Measurements from ENCODE around the gene ELFN2. TPM values are rescaled to one million over a fixed set of nuclear protein-coding genes. Genes with fewer than 3 reads are reported as not detected.
A peak's percentile ranks its signal among the peaks of the same experiment; 100 is the strongest.

The ELFN2 gene
- polyA plus RNA-seq, 3 donors, result 0.01 TPM; not detected in 2

DNA sequence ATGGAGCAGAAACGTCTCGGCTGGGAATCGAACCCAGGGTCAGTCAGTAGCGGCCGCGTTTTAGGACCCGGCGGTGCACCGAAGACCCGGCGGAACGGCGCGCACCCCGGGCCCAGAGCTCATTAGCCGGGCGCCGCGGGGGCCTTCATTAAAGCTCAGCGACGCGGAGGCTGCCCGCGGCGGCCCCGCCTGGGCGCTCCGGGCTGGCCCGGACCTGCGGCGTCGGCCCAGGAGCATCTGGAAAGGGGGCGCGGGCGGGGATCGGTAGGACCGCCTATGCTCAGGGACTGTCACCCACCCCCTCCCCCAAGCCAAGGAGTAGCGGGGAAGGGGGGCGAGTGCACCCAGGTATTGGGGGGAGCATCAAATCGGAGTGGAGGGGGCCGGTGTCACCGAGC is 92.8 kb downstream of the ELFN2 start:
- peaks cover 0 to 12% (median 3%) of the 10 kb centered on the region in 7 donors for H3K9me3 Mint-ChIP-seq
- peaks cover 13 to 17% of the 10 kb centered on the region in 2 donors for H3K4me1 ChIP-seq (ENCODE audit: control insufficient read depth in 1 of 2, insufficient read depth in 2 of 2, low read length in 2 of 2)
- no peak overlapping the region for H3K4me3 ChIP-seq (replicated peaks in 1 of 3; ENCODE audit: low read depth in 2 of 3, low read length in 3 of 3)
- TF ChIP-seq, protein P1, sequence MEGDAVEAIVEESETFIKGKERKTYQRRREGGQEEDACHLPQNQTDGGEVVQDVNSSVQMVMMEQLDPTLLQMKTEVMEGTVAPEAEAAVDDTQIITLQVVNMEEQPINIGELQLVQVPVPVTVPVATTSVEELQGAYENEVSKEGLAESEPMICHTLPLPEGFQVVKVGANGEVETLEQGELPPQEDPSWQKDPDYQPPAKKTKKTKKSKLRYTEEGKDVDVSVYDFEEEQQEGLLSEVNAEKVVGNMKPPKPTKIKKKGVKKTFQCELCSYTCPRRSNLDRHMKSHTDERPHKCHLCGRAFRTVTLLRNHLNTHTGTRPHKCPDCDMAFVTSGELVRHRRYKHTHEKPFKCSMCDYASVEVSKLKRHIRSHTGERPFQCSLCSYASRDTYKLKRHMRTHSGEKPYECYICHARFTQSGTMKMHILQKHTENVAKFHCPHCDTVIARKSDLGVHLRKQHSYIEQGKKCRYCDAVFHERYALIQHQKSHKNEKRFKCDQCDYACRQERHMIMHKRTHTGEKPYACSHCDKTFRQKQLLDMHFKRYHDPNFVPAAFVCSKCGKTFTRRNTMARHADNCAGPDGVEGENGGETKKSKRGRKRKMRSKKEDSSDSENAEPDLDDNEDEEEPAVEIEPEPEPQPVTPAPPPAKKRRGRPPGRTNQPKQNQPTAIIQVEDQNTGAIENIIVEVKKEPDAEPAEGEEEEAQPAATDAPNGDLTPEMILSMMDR (IDR thresholded peaks at IDR 0.05), result no peak
- no peak overlapping the region for H3K4me2 ChIP-seq (replicated peaks; ENCODE audit: extremely low read depth, low read length, poor library complexity, severe bottlenecking)
- no peak overlapping the region for H3K9ac ChIP-seq (ENCODE audit: insufficient read depth, low read length, poor library complexity, severe bottlenecking)
- H3K27me3 Mint-ChIP-seq (ENCODE audit: low read depth in 3 of 3), result peaks cover 55 to 72% (median 58%) of the 10 kb centered on the region in 3 donors
- no peak overlapping the region for H3K27ac ChIP-seq (ENCODE audit: low read depth in 1 of 2, low read length in 2 of 2)
- WGBS (ENCODE audit: insufficient coverage), result 4% methylated on average over 26 of the region's 42 CpGs
- H3K9me3 ChIP-seq (replicated peaks in 1 of 2; ENCODE audit: control insufficient read depth in 1 of 2, insufficient read depth in 1 of 2, low read length in 2 of 2), result peaks cover 0 to 15% of the 10 kb centered on the region in 2 donors
- intact Hi-C loops (cut with micrococcal nuclease), result loop anchor here in 1 of 2 donors (10.0 kb wide), 1 partner anchor 50 kb away; no protein-coding TSS in a partner anchor
- no peaks in the 10 kb centered on the region for H3K36me3 ChIP-seq (replicated peaks in 1 of 2; ENCODE audit: control insufficient read depth in 1 of 2, insufficient read depth in 2 of 2, low read length in 2 of 2)
- H3K36me3 Mint-ChIP-seq, result peaks cover 0 to 8% of the 10 kb centered on the region in 2 donors
- H3K27me3 ChIP-seq (ENCODE audit: control insufficient read depth in 2 of 2, insufficient read depth in 2 of 2, low read length in 2 of 2), result peaks cover 22 to 48% of the 10 kb centered on the region in 2 donors
- H3K27ac Mint-ChIP-seq, result no peak overlapping the region
- no peaks in the 10 kb centered on the region for H4K20me1 ChIP-seq (ENCODE audit: insufficient read depth, low read length)
- H3K79me2 ChIP-seq (ENCODE audit: insufficient read depth, low read length), result no peaks in the 10 kb centered on the region
- peaks cover 7% of the 10 kb centered on the region for H3K4me1 Mint-ChIP-seq
- no peak for DNase-seq
- H3K4me3 Mint-ChIP-seq, result peak overlapping the region in 1 of 2 donors; percentile 82
- H2AFZ ChIP-seq (ENCODE audit: insufficient read depth, low read depth, low read length, poor library complexity, severe bottlenecking), result no peak overlapping the region

DNA sequence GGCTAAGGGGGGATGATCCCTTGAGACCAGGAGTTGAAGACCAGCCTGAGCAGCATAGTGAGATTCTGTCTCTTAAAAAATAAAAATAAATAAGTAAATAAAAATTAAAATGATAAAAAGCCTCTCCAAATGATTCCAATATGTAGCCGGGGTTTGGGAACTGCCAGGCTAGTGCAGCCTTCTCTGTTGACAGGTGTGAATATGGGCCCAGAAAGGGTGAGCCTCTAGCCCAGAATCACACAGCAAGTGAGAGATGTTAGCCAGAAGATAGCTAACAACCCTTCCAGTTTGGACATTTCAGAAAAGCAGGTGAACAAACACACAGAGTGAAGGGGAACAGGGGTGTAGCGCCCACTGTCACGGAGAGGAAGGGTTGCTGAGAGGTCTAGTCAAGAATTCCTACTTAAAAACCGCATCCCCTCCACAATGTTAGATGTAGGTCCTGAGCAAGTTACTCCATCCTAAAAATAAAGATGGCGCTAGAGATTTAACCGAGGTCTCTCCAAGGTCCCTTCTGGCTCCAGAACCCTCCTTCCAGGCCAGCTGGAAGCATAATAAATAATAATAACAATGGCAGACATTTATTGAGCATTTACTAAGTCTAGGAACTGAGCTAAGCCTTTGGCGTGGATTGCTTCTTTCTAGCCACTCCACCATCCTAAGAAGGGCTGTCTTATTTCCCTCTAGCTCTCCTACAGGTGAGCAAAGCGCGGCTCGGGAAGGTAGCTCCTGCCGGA is 93.4 kb downstream of the ELFN2 start:
- no peak overlapping the region for H3K4me2 ChIP-seq (replicated peaks; ENCODE audit: extremely low read depth, low read length, poor library complexity, severe bottlenecking)
- no peak overlapping the region for H3K4me3 ChIP-seq (replicated peaks in 1 of 3; ENCODE audit: low read depth in 2 of 3, low read length in 3 of 3)
- 30% methylated on average over 5 of the region's 11 CpGs for WGBS (ENCODE audit: insufficient coverage)

More for the DNA sequence above, 93.4 kb downstream of the ELFN2 start:
- DNase-seq, result no peak
- Histone ChIP-seq H3K9me3 (replicated peaks in 1 of 2; ENCODE audit: control insufficient read depth in 1 of 2, insufficient read depth in 1 of 2, low read length in 2 of 2) (peaks cover 0 to 15% of the 10 kb centered on the region in 2 donors), H3K27ac (ENCODE audit: low read depth in 1 of 2, low read length in 2 of 2) (no peak overlapping the region), H3K36me3 (replicated peaks in 1 of 2; ENCODE audit: control insufficient read depth in 1 of 2, insufficient read depth in 2 of 2, low read length in 2 of 2) (no peaks in the 10 kb centered on the region), H3K79me2 (ENCODE audit: insufficient read depth, low read length) (no peaks in the 10 kb centered on the region), H2AFZ (ENCODE audit: insufficient read depth, low read depth, low read length, poor library complexity, severe bottlenecking) (no peak overlapping the region), H4K20me1 (ENCODE audit: insufficient read depth, low read length) (no peaks in the 10 kb centered on the region), H3K27me3 (ENCODE audit: control insufficient read depth in 2 of 2, insufficient read depth in 2 of 2, low read length in 2 of 2) (peaks cover 22 to 51% of the 10 kb centered on the region in 2 donors), H3K9ac (ENCODE audit: insufficient read depth, low read length, poor library complexity, severe bottlenecking) (no peak overlapping the region), H3K4me1 (ENCODE audit: control insufficient read depth in 1 of 2, insufficient read depth in 2 of 2, low read length in 2 of 2) (peaks cover 13 to 17% of the 10 kb centered on the region in 2 donors)
- Mint-ChIP-seq H3K4me3 (peak overlapping the region in 1 of 2 donors; percentile 73), H3K27me3 (ENCODE audit: low read depth in 3 of 3) (peaks cover 57 to 73% (median 60%) of the 10 kb centered on the region in 3 donors), H3K4me1 (peaks cover 7% of the 10 kb centered on the region), H3K27ac (no peak overlapping the region), H3K36me3 (peaks cover 0 to 8% of the 10 kb centered on the region in 2 donors), H3K9me3 (peaks cover 0 to 12% (median 3%) of the 10 kb centered on the region in 7 donors)
- intact Hi-C loops (cut with micrococcal nuclease), result loop anchor here in 1 of 2 donors (10.0 kb wide), 1 partner anchor 51 kb away; no protein-coding TSS in a partner anchor
- TF ChIP-seq, protein P1 (IDR thresholded peaks at IDR 0.05), result no peak
